HCT116 (cell line): ENCODE data around the gene ZNF548. TPM values are rescaled to one million over a fixed set of nuclear protein-coding genes. Genes with fewer than 3 reads are reported as not detected.

Experiments used
- ATAC-seq: fragments of 200-7000 bp; cut with Tn5 transposase; 2 replicates; pipeline ENCODE4 v1.9.1; 2020; ENCODE audit warnings: mild to moderate bottlenecking, moderate library complexity
- BruUV-seq: library from RNA; stranded (reverse); fragments of 400-500 nt; replicated peaks from 2 replicates; lab custom pipeline; 2021; lab: Mats Ljungman, UMichigan
- CTCF ChIA-PET: fragments of 300-600 bp; sonication (Branson Sonifier 250); formaldehyde crosslinking; loops from one replicate; lab custom pipeline; 2021; ENCODE audit warnings: antibody characterized with exemption; lab: Charles Lee
- POLR2A ChIA-PET: fragments of 300-600, 350-600 bp; sonication (Branson Sonifier 250); formaldehyde crosslinking; loops from one replicate; lab custom pipeline; 2021; ENCODE audit warnings: antibody characterized with exemption; lab: Charles Lee
- RAD21 ChIA-PET, 2 experiments: fragments of 300-600 bp; sonication (Branson Sonifier 250); formaldehyde crosslinking; loops; one replicate each; lab custom pipeline; 2023; ENCODE audit warnings: low total read pairs in 2 of 2; ENCODE audit not compliant: uncharacterized antibody in 2 of 2, unreplicated experiment in 2 of 2, low non-redundant PET in 1 of 2; lab: Charles Lee
- DNase-seq: peaks from one replicate; pipeline ENCODE4 v3.0.0-alpha.2; 2010; ENCODE audit warnings: low read depth, low spot score
- H2AFZ ChIP-seq: fragments of 200-600 bp; shearing (Covaris generic), sonication (generic); 2 replicates; pipeline ENCODE4 v1.6.1; 2017; ENCODE audit warnings: low read depth, mixed run types, mixed read lengths, antibody characterized with exemption, low read length; ENCODE audit not compliant: poor library complexity, severe bottlenecking
- H3K27ac ChIP-seq: 2 replicates; pipeline ENCODE4 v1.5.1; 2012; ENCODE audit warnings: low read depth, low read length
- H3K27me3 ChIP-seq: fragments of 200-600 bp; sonication (generic); 2 replicates; pipeline ENCODE4 v1.6.1; 2016; ENCODE audit warnings: mixed run types, low read length, mixed read lengths; ENCODE audit not compliant: insufficient read depth
- H3K36me3 ChIP-seq, 2 experiments: fragments of 200-500 bp in 1 of 2; fragments of 200-600 bp in 1 of 2; sonication (Bioruptor generic) in 1 of 2; sonication (generic) in 1 of 2; 2 replicates each; pipeline versions ENCODE4 v1.5.1 to v1.6.1; 2014 to 2016; ENCODE audit warnings: low read length in 2 of 2, inconsistent platforms in 1 of 2, mixed read lengths in 1 of 2, mixed run types in 1 of 2; ENCODE audit not compliant: insufficient read depth in 2 of 2, control insufficient read depth in 1 of 2
- H3K4me1 ChIP-seq, 2 experiments: fragments of 200-600 bp in 1 of 2; sonication (generic) in 1 of 2; 2 replicates each; pipeline versions ENCODE4 v1.5.1 to v1.6.1; 2012 to 2017; ENCODE audit warnings: low read length in 2 of 2, inconsistent platforms in 1 of 2, mild to moderate bottlenecking in 1 of 2, mixed read lengths in 1 of 2, mixed run types in 1 of 2, moderate library complexity in 1 of 2; ENCODE audit not compliant: insufficient read depth in 2 of 2, control insufficient read depth in 1 of 2
- H3K4me2 ChIP-seq: fragments of 200-600 bp; sonication (generic); 2 replicates; pipeline ENCODE4 v1.6.1; 2017; ENCODE audit warnings: mixed run types, low read length, mixed read lengths
- H3K4me3 ChIP-seq, 2 experiments: fragments of 200-600 bp in 1 of 2; sonication (generic) in 1 of 2; replicated peaks in 1 of 2; 2 replicates each; pipeline ENCODE4 v1.5.1; 2011 to 2016; ENCODE audit warnings: low read length in 2 of 2, control low read depth in 1 of 2, low read depth in 1 of 2, mild to moderate bottlenecking in 1 of 2, mixed read lengths in 1 of 2, mixed run types in 1 of 2
- H3K79me2 ChIP-seq: fragments of 200-600 bp; sonication (generic); 2 replicates; pipeline ENCODE4 v1.6.1; 2017; ENCODE audit warnings: mild to moderate bottlenecking, mixed run types, low read length, moderate library complexity, mixed read lengths; ENCODE audit not compliant: insufficient read depth
- H3K9ac ChIP-seq: fragments of 200-600 bp; sonication (generic); 2 replicates; pipeline ENCODE4 v1.6.1; 2016; ENCODE audit warnings: low read length, mixed read lengths
- H3K9me2 ChIP-seq: fragments of 200-600 bp; sonication (generic), shearing (Covaris generic); 2 replicates; pipeline ENCODE4 v1.6.1; 2017; ENCODE audit warnings: mixed run types, mild to moderate bottlenecking, moderate library complexity; ENCODE audit not compliant: insufficient read depth
- H3K9me3 ChIP-seq, 2 experiments: fragments of 200-500 bp in 1 of 2; fragments of 200-600 bp in 1 of 2; sonication (Bioruptor generic) in 1 of 2; sonication (generic) in 1 of 2; 2 replicates each; pipeline ENCODE4 v1.6.1; 2014 to 2017; ENCODE audit warnings: low read length in 2 of 2, mixed read lengths in 2 of 2, inconsistent platforms in 1 of 2, low read depth in 1 of 2, mild to moderate bottlenecking in 1 of 2, mixed run types in 1 of 2, moderate library complexity in 1 of 2; ENCODE audit not compliant: control insufficient read depth in 1 of 2, insufficient read depth in 1 of 2
- H4K20me1 ChIP-seq: fragments of 200-600 bp; sonication (generic), shearing (Covaris generic); 2 replicates; pipeline ENCODE4 v1.6.1; 2017; ENCODE audit warnings: mixed run types, mild to moderate bottlenecking, moderate library complexity; ENCODE audit not compliant: insufficient read depth
- CBX3 ChIP-seq: IDR thresholded peaks from 2 replicates; pipeline ENCODE4 v1.6.1; 2012; ENCODE audit warnings: low read depth
- EGR1 ChIP-seq: IDR thresholded peaks from 2 replicates; pipeline ENCODE4 v1.6.1; 2012; ENCODE audit warnings: low read depth
- ELF1 ChIP-seq: IDR thresholded peaks from 2 replicates; pipeline ENCODE4 v1.6.1; 2012; ENCODE audit warnings: low read depth, borderline replicate concordance
- EZH2 ChIP-seq: fragments of 200-600 bp; sonication (generic); IDR thresholded peaks from 2 replicates; pipeline ENCODE4 v1.6.1; 2017; ENCODE audit warnings: antibody characterized with exemption, mixed run types
- EZH2phosphoT487 ChIP-seq: fragments of 200-600 bp; IDR thresholded peaks from 2 replicates; pipeline ENCODE4 v1.6.1; 2018; ENCODE audit warnings: antibody characterized with exemption, borderline replicate concordance
- FOSL1 ChIP-seq: IDR thresholded peaks from 2 replicates; pipeline ENCODE4 v1.6.1; 2012; ENCODE audit warnings: low read depth
- POLR2A ChIP-seq: IDR thresholded peaks from 2 replicates; pipeline ENCODE4 v1.7.0; 2011; ENCODE audit warnings: borderline replicate concordance; ENCODE audit not compliant: insufficient read depth, insufficient read length; ENCODE audit errors: extremely low read depth
- POLR2AphosphoS5 ChIP-seq: IDR thresholded peaks from 2 replicates; pipeline ENCODE4 v1.6.1; 2011; ENCODE audit warnings: mild to moderate bottlenecking, low read depth, low read length, moderate library complexity
- SIN3A ChIP-seq: IDR thresholded peaks from 2 replicates; pipeline ENCODE4 v1.6.1; 2012; ENCODE audit warnings: low read depth
- SP1 ChIP-seq: IDR thresholded peaks from 2 replicates; pipeline ENCODE4 v1.6.1; 2012; ENCODE audit warnings: low read depth
- SRF ChIP-seq: IDR thresholded peaks from 2 replicates; pipeline ENCODE4 v1.6.1; 2012; ENCODE audit warnings: low read depth
- TCF7L2 ChIP-seq: IDR thresholded peaks from 2 replicates; pipeline ENCODE4 v1.7.0; 2011; ENCODE audit warnings: borderline replicate concordance, inconsistent platforms; ENCODE audit not compliant: insufficient read depth, insufficient read length; ENCODE audit errors: extremely low read depth
- YY1 ChIP-seq: IDR thresholded peaks from 2 replicates; pipeline ENCODE4 v1.6.1; 2011; ENCODE audit warnings: low read length, low read depth, moderate library complexity, mild to moderate bottlenecking; ENCODE audit not compliant: insufficient replicate concordance; ENCODE audit errors: extremely low read depth
- ZNF274 ChIP-seq: fragments of 200-500 bp; sonication (Bioruptor generic); IDR thresholded peaks from 2 replicates; pipeline ENCODE4 v1.6.1; 2014; ENCODE audit warnings: mild to moderate bottlenecking, low read depth, low read length, inconsistent platforms
- intact Hi-C: fragments of 100-400 bp; cut with micrococcal nuclease; formaldehyde crosslinking; loops from 2 replicates; pipeline ENCODE4 v1.10.0; 2022
- total RNA-seq: library from RNA; stranded (reverse); gene quantifications from one replicate; pipeline ENCODE4 v1.2.1, GENCODE V29; 2021; ENCODE audit not compliant: unreplicated experiment
- TF ChIP-seq, protein P1 (sequence below): IDR thresholded peaks from 2 replicates; pipeline ENCODE4 v1.6.1; 2011; ENCODE audit warnings: mild to moderate bottlenecking, low read length, moderate library complexity; ENCODE audit not compliant: insufficient replicate concordance; ENCODE audit errors: extremely low read depth
- TF ChIP-seq, protein P2 (sequence below): IDR thresholded peaks from 2 replicates; pipeline ENCODE4 v1.6.1; 2012
- TF ChIP-seq, protein P3 (sequence below): IDR thresholded peaks from 2 replicates; pipeline ENCODE4 v1.6.1; 2012

The ZNF548 gene
- total RNA-seq, 1 experiment from 2014 or later, result 8.7 TPM

DNA sequence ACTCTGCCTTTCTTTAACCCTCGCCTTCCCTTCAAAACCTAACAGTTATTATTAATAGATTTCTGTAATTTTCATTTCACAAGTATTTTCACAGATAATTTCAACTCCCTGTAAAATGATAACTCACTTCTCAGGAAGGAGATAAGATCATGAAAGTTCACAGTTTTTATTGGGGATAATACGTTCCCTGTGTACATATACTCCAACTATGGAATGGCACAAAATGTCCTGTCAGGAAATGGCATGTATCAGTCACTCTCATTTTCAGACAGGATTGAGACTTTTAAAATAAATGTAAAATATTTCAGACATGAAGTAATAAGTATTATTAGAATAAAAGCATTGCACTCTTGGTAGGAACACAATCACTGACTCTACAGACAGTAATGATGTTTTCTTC lies 27.2 kb upstream of the ZNF548 start:
- Histone ChIP-seq H3K9me2 (no peaks in the 10 kb centered on the region), H3K36me3 (0 out of 4 replicates have a peak, but pooled peaks cover 0 to 8% of the 10 kb centered on the region in 2 experiments), H2AFZ (peak overlapping the region; percentile 78), H3K27ac (peak overlapping the region; percentile 54; the same call in 1 of the 2 replicates), H4K20me1 (no peaks in the 10 kb centered on the region), H3K4me2 (peak overlapping the region; percentile 91), H3K79me2 (peaks cover 7% of the 10 kb centered on the region; the same call in 1 of the 2 replicates), H3K9me3 (no peaks in the 10 kb centered on the region; a peak in 1 of 4 replicates), H3K27me3 (no peaks in the 10 kb centered on the region), H3K9ac (no peak overlapping the region), H3K4me1 (peaks cover 3 to 9% of the 10 kb centered on the region in 2 experiments; a peak in 3 of 4 replicates), H3K4me3 (peak overlapping the region; percentile 40 to 76; a peak in 3 of 4 replicates)
- DNase-seq, result no peak
- ChIA-PET RAD21 (no interaction called here), POLR2A (interaction anchor here (1.0 to 1.4 kb wide), 2 partner anchors 12 to 15 kb away, joined by 3 to 6 read pairs; partner anchors contain the start of gene ZNF304), CTCF (no interaction called here)
- ATAC-seq, result no peak
- intact Hi-C loops, result no loop called here
- BruUV-seq, result no TSS peak
- TF ChIP-seq EGR1 (no peak), CBX3 (no peak), FOSL1 (no peak), EZH2 (no peak), SP1 (no peak)

DNA sequence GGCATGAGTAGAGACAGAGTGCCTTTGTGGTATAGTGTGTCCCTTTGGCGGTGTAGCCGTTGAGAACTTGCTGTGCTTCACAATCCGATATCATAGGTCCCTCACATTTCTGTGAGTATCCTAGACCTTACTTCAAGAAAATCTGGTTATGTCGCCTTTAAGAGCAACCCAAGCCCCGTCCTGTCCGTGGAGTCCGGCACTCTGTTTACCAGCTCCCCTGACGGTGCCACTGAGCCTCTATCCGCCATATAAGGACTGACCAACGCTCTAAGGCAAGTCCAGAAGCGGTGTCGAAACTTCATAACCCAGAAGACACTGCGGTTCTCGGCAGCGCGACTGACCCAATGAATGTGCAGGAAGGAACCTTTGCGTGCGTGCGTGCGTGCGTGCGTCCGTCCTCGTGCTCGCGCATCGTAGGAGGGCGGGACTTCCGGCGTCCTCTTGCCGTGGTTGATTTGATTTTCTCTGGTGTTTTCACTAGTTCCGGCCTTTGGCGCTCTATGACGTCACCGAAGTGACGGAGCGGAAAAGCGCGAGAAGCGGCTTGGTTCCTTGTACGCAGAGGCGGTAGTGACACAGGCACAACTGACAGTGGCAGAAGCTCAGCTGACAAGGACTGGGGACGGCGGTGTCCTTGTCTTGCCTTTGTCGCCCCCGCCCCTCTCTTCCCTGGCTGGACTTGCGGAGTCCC lies 26.5 kb upstream of the ZNF548 start, which contains the start of the genes TRAPPC2B and ZNF547:
TSS of gene TRAPPC2B (plus strand) at position 555 of the 691 bp plus-strand sequence. CDS start 1,283 bp downstream, outside the sequence.
TSS of gene ZNF547 (plus strand) at position 555 of the 691 bp plus-strand sequence. CDS start 5,005 bp downstream, outside the sequence.
- TF ChIP-seq POLR2AphosphoS5 (peak; percentile 77), YY1 (peak; percentile 23), POLR2A (peak; percentile 22), EZH2phosphoT487 (no peak), CBX3 (peak; percentile 61), SP1 (peak; percentile 87), SRF (peak; percentile 98), ELF1 (peak; percentile 78), ZNF274 (no peak), TCF7L2 (peak; percentile 59), SIN3A (no peak; the same call in 1 of the 2 replicates)
- TF ChIP-seq, protein P1, sequence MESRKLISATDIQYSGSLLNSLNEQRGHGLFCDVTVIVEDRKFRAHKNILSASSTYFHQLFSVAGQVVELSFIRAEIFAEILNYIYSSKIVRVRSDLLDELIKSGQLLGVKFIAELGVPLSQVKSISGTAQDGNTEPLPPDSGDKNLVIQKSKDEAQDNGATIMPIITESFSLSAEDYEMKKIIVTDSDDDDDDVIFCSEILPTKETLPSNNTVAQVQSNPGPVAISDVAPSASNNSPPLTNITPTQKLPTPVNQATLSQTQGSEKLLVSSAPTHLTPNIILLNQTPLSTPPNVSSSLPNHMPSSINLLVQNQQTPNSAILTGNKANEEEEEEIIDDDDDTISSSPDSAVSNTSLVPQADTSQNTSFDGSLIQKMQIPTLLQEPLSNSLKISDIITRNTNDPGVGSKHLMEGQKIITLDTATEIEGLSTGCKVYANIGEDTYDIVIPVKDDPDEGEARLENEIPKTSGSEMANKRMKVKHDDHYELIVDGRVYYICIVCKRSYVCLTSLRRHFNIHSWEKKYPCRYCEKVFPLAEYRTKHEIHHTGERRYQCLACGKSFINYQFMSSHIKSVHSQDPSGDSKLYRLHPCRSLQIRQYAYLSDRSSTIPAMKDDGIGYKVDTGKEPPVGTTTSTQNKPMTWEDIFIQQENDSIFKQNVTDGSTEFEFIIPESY, result no peak
- TF ChIP-seq, protein P2, sequence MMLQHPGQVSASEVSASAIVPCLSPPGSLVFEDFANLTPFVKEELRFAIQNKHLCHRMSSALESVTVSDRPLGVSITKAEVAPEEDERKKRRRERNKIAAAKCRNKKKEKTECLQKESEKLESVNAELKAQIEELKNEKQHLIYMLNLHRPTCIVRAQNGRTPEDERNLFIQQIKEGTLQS, result no peak
- TF ChIP-seq, protein P3, sequence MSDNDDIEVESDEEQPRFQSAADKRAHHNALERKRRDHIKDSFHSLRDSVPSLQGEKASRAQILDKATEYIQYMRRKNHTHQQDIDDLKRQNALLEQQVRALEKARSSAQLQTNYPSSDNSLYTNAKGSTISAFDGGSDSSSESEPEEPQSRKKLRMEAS, result peak; percentile 4
- TF ChIP-seq, all 23 proteins: peak for 9
- CTCF ChIA-PET, result no interaction called here

More for the DNA sequence above, 26.5 kb upstream of the ZNF548 start, which contains the start of the genes TRAPPC2B and ZNF547:
- H3K9me3 ChIP-seq, result no peaks in the 10 kb centered on the region; a peak in 1 of 4 replicates
- H2AFZ ChIP-seq, result peak within 1 kb of the TSS; percentile 78
- DNase-seq (peak; percentile 99), ATAC-seq (peak; percentile 94)
- RAD21 ChIA-PET, result no interaction called here
- H3K4me3 ChIP-seq, result peak within 1 kb of the TSS; percentile 76 to 86
- H3K9ac ChIP-seq, result peak within 1 kb of the TSS; percentile 67
- peaks cover 3 to 9% of the 10 kb centered on the region in 2 experiments; a peak in 3 of 4 replicates for H3K4me1 ChIP-seq
- intact Hi-C loops, result loop anchor here (1.0 kb wide), 1 partner anchor 26 kb away; the partner anchor contains the start of gene ZNF548
- no TSS peak for BruUV-seq
- H3K27me3 ChIP-seq, result no peaks in the 10 kb centered on the region
- no peaks in the 10 kb centered on the region for H3K9me2 ChIP-seq
- H3K27ac ChIP-seq, result peak within 1 kb of the TSS; percentile 54
- POLR2A ChIA-PET, result interaction anchor here (1.0 to 1.4 kb wide), 3 partner anchors 12 to 26 kb away, joined by 3 to 6 read pairs (median 4); partner anchors contain the start of genes ZNF304 and ZNF548
- no peaks in the 10 kb centered on the region for H4K20me1 ChIP-seq
- H3K79me2 ChIP-seq, result peaks cover 7% of the 10 kb centered on the region; the same call in 1 of the 2 replicates
- H3K36me3 ChIP-seq, result 0 out of 4 replicates have a peak, but pooled peaks cover 0 to 4% of the 10 kb centered on the region in 2 experiments
- peak within 1 kb of the TSS; percentile 91 for H3K4me2 ChIP-seq
